Natural killer cell (primary cell): ENCODE measurements around the gene S100A4. TPM values are rescaled to one million over a fixed set of nuclear protein-coding genes. Genes with fewer than 3 reads are reported as not detected.
"Not testable (repeated sequence)": the region's sequence is repeated elsewhere in the genome, so short reads cannot be mapped to it uniquely, and the experiment has no call there.

Experiments used
- ATAC-seq, 3 donors: fragments of 150-1000 bp in 2 of 3; fragments of 200-7000 bp in 1 of 3; cut with Tn5 transposase; 1 replicate in 1 of 3; 2 replicates in 2 of 3; pipeline ENCODE4 v1.10.0; 2021; ENCODE audit warnings: mild to moderate bottlenecking in 2 of 3, moderate library complexity in 2 of 3
- DNase-seq, 2 donors: peaks; one replicate each; pipeline versions ENCODE4 v3.0.0 to v3.0.0-alpha.2; 2013 to 2021; ENCODE audit warnings: mixed read lengths in 1 of 2
- H3K27ac ChIP-seq: one replicate; pipeline ENCODE4 v1.5.1; 2013; ENCODE audit warnings: mild to moderate bottlenecking, low read length
- H3K27me3 ChIP-seq: one replicate; pipeline ENCODE4 v1.6.1; 2013; ENCODE audit warnings: low read length; ENCODE audit not compliant: control insufficient read depth, insufficient read depth
- H3K36me3 ChIP-seq: one replicate; pipeline ENCODE4 v1.6.1; 2013; ENCODE audit warnings: low read length; ENCODE audit not compliant: control insufficient read depth, insufficient read depth
- H3K4me1 ChIP-seq: one replicate; pipeline ENCODE4 v1.6.1; 2013; ENCODE audit warnings: low read length; ENCODE audit not compliant: control insufficient read depth, insufficient read depth
- H3K4me3 ChIP-seq: one replicate; pipeline ENCODE4 v1.5.1; 2013; ENCODE audit warnings: low read length
- H3K9me3 ChIP-seq: one replicate; pipeline ENCODE4 v1.6.1; 2013; ENCODE audit warnings: low read length; ENCODE audit not compliant: control insufficient read depth, insufficient read depth
- H3K27ac Mint-ChIP-seq, 2 donors: one replicate each; pipeline ENCODE4 v1.8.0; 2022; ENCODE audit warnings: mild to moderate bottlenecking in 2 of 2, mixed read lengths in 2 of 2, moderate library complexity in 1 of 2
- H3K27me3 Mint-ChIP-seq, 2 donors: one replicate each; pipeline ENCODE4 v1.8.0; 2022; ENCODE audit warnings: low read depth in 2 of 2, mixed read lengths in 2 of 2
- H3K36me3 Mint-ChIP-seq: one replicate; pipeline ENCODE4 v1.8.0; 2022; ENCODE audit warnings: mixed read lengths
- H3K4me1 Mint-ChIP-seq, 2 donors: one replicate each; pipeline ENCODE4 v1.8.0; 2022; ENCODE audit warnings: mixed read lengths in 2 of 2
- H3K4me3 Mint-ChIP-seq: one replicate; pipeline ENCODE4 v1.8.0; 2022; ENCODE audit warnings: mild to moderate bottlenecking, moderate library complexity, mixed read lengths
- H3K9me3 Mint-ChIP-seq, 2 donors: one replicate each; pipeline ENCODE4 v1.8.0; 2022; ENCODE audit warnings: mixed read lengths in 2 of 2
- CTCF ChIP-seq: fragments of 200-600 bp; IDR thresholded peaks from one replicate; pipeline ENCODE4 v1.8.0; 2022; ENCODE audit warnings: antibody characterized with exemption
- WGBS: methylation state at CpG from one replicate; pipeline ENCODE4 v1.1.7; 2013; ENCODE audit warnings: missing lambda C conversion rate; ENCODE audit not compliant: insufficient coverage; 5-methylcytosine and 5-hydroxymethylcytosine counted together
- intact Hi-C: fragments of 100-400 bp; cut with micrococcal nuclease; formaldehyde crosslinking; loops from one replicate; pipeline ENCODE4 v1.14.2; 2022
- total RNA-seq, 4 donors: library from RNA; stranded (reverse); fragments of 120-200 nt in 1 of 4; gene quantifications; one replicate each; pipeline versions ENCODE4 v1.2.3 to v1.2.4, GENCODE V29; 2013 to 2022

The S100A4 gene
- total RNA-seq, 3 donors from 2014 or later (not counting 1 experiment from before 2014, with no cell fraction given): 509 to 689 (median 597) TPM

DNA sequence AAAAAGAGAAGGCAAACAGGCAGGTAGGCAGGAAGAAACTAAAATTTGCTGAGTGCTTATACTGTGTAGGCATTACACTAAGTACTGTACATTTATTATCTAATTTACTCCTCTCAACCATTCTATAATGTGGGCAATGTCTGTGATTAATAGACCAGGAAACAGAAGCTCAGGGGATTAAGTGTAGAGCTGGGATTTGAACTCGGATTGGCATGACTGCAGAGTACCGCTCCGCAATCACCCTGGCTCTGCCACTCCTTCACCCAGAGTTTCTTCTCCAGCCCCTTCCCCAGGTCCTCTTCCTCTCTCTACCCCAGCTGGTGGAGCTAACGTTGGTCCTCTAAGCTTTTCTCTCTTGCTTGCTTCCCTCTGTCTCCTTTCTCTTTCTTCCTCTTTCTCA lies 31.5 kb upstream of the S100A4 start:
- Mint-ChIP-seq H3K27me3 (peaks cover 19 to 27% of the 10 kb centered on the region in 2 donors), H3K4me3 (no peak overlapping the region), H3K9me3 (no peaks in the 10 kb centered on the region), H3K4me1 (no peaks in the 10 kb centered on the region), H3K36me3 (no peaks in the 10 kb centered on the region), H3K27ac (no peak overlapping the region)
- TF ChIP-seq CTCF: no peak
- no peaks in the 10 kb centered on the region for H3K9me3 ChIP-seq
- peaks cover 2% of the 10 kb centered on the region for H3K27me3 ChIP-seq
- DNase-seq (no peak), ATAC-seq (no peak)
- intact Hi-C loops: no loop called here
- H3K36me3 ChIP-seq: no peaks in the 10 kb centered on the region
- WGBS: 28% methylated on average over 4 of the region's 4 CpGs
- no peak overlapping the region for H3K4me3 ChIP-seq
- H3K27ac ChIP-seq: no peak overlapping the region
- no peaks in the 10 kb centered on the region for H3K4me1 ChIP-seq

GRCh38 chr1:153575497-153575896 lies 29.9 kb upstream of the S100A4 start:
- H3K27ac ChIP-seq, intact Hi-C loops, H3K27ac Mint-ChIP-seq, H3K36me3 ChIP-seq, H3K4me1 Mint-ChIP-seq, DNase-seq, H3K4me3 Mint-ChIP-seq, H3K36me3 Mint-ChIP-seq, H3K4me1 ChIP-seq, ATAC-seq, H3K4me3 ChIP-seq, H3K27me3 ChIP-seq, H3K9me3 ChIP-seq, H3K9me3 Mint-ChIP-seq: not testable (repeated sequence)
- peaks cover 22 to 27% of the 10 kb centered on the region in 2 donors for H3K27me3 Mint-ChIP-seq
- 90% methylated on average over 6 of the region's 10 CpGs for WGBS

DNA sequence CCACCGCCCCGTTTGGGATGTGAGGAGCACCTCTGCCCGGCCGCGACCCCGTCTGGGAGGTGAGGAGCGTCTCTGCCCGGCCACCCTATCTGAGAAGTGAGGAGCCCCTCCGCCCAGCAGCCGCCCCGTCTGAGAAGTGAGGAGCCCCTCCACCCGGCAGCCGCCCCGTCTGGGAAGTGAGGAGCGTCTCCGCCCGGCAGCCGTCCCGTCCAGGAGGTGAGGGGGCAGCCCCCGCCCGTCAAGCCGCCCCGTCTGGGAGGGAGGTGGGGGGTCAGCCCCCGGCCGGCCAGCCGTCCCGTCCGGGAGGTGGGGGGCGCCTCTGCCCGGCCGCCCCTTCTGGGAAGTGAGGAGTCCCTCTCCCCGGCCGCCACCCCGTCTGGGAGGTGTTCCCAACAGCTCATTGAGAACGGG lies 29.5 kb upstream of the S100A4 start:
- intact Hi-C loops, H3K4me3 ChIP-seq, H3K4me3 Mint-ChIP-seq, H3K27ac Mint-ChIP-seq, H3K4me1 ChIP-seq, H3K36me3 Mint-ChIP-seq, H3K9me3 Mint-ChIP-seq, ATAC-seq, H3K27me3 ChIP-seq, DNase-seq, H3K27ac ChIP-seq, H3K36me3 ChIP-seq, H3K9me3 ChIP-seq, H3K4me1 Mint-ChIP-seq: not testable (repeated sequence)
- H3K27me3 Mint-ChIP-seq: peaks cover 22 to 27% of the 10 kb centered on the region in 2 donors
- whole genome bisulfite sequencing: 94% methylated on average over 35 of the region's 35 CpGs

- peaks cover 18 to 23% of the 10 kb centered on the region in 2 donors for H3K27me3 Mint-ChIP-seq
- Histone ChIP-seq H3K27ac (no peak overlapping the region), H3K27me3 (peaks cover 2% of the 10 kb centered on the region), H3K36me3 (no peaks in the 10 kb centered on the region), H3K9me3 (no peaks in the 10 kb centered on the region), H3K4me3 (no peak overlapping the region), H3K4me1 (peaks cover 5% of the 10 kb centered on the region)
- ATAC-seq (no peak), DNase-seq (no peak)
- H3K27ac Mint-ChIP-seq: no peak overlapping the region
- no peak for TF ChIP-seq CTCF
- intact Hi-C loops: no loop called here
- H3K4me3 Mint-ChIP-seq: no peak overlapping the region
- WGBS: no CpG with 5 or more reads among the region's 3 CpGs
- no peaks in the 10 kb centered on the region for H3K9me3 Mint-ChIP-seq
- H3K4me1 Mint-ChIP-seq: peaks cover 5 to 6% of the 10 kb centered on the region in 2 donors
- no peaks in the 10 kb centered on the region for H3K36me3 Mint-ChIP-seq
These were observed 27.7 kb upstream of the S100A4 start for GRCh38 chr1:153573351-153573750.
